Suprapubic skin (tissue), 4 donors: ENCODE data around the gene ADGRD2.

Source experiments
- CTCF ChIP-seq, 2 donors: fragments of 200-600 bp in 1 of 2; fragments of 450-650 bp in 1 of 2; sonication (generic) in 1 of 2; IDR thresholded peaks; one replicate each; pipeline ENCODE4 v1.5.1; 2016 to 2019; ENCODE audit warnings: antibody characterized with exemption in 2 of 2, mild to moderate bottlenecking in 1 of 2, moderate library complexity in 1 of 2
- EP300 ChIP-seq: sonication (generic); formaldehyde crosslinking; IDR thresholded peaks from one replicate; pipeline ENCODE4 v1.6.1; 2017; ENCODE audit warnings: antibody characterized with exemption
- POLR2A ChIP-seq, 2 donors: fragments of 450-650 bp; IDR thresholded peaks; one replicate each; pipeline ENCODE4 v1.6.1; 2017; ENCODE audit warnings: antibody characterized with exemption in 2 of 2, mild to moderate bottlenecking in 2 of 2, moderate library complexity in 2 of 2
- POLR2AphosphoS5 ChIP-seq, 3 donors: sonication (generic); formaldehyde crosslinking; IDR thresholded peaks; one replicate each; pipeline ENCODE4 v1.6.1; 2017; ENCODE audit warnings: antibody characterized with exemption in 3 of 3

GRCh38 chr9:124423155-124423554 is 27.1 kb upstream of the ADGRD2 start:
- no peak for TF ChIP-seq CTCF (IDR thresholded peaks at IDR 0.05)
- TF ChIP-seq POLR2A (IDR thresholded peaks at IDR 0.05) = no peak
- no peak for TF ChIP-seq EP300
- no peak for TF ChIP-seq POLR2AphosphoS5 (IDR thresholded peaks at IDR 0.05)
